HCT116 (cell line): ENCODE data around the gene TSPOAP1.

ENCODE experiments used
- ELF1 ChIP-seq: IDR thresholded peaks from 2 replicates; pipeline ENCODE4 v1.6.1; 2012; ENCODE audit warnings: low read depth, borderline replicate concordance
- EZH2 ChIP-seq: fragments of 200-600 bp; sonication (generic); IDR thresholded peaks from 2 replicates; pipeline ENCODE4 v1.6.1; 2017; ENCODE audit warnings: antibody characterized with exemption, mixed run types
- EZH2phosphoT487 ChIP-seq: fragments of 200-600 bp; IDR thresholded peaks from 2 replicates; pipeline ENCODE4 v1.6.1; 2018; ENCODE audit warnings: antibody characterized with exemption, borderline replicate concordance
- JUND ChIP-seq: IDR thresholded peaks from 2 replicates; pipeline ENCODE4 v1.6.1; 2012
- POLR2A ChIP-seq: IDR thresholded peaks from 2 replicates; pipeline ENCODE4 v1.7.0; 2011; ENCODE audit warnings: borderline replicate concordance; ENCODE audit not compliant: insufficient read depth, insufficient read length; ENCODE audit errors: extremely low read depth
- POLR2AphosphoS5 ChIP-seq: IDR thresholded peaks from 2 replicates; pipeline ENCODE4 v1.6.1; 2011; ENCODE audit warnings: mild to moderate bottlenecking, low read depth, low read length, moderate library complexity
- RAD21 ChIP-seq: IDR thresholded peaks from 2 replicates; pipeline ENCODE4 v1.6.1; 2012; ENCODE audit warnings: low read depth, mild to moderate bottlenecking
- SIN3A ChIP-seq: IDR thresholded peaks from 2 replicates; pipeline ENCODE4 v1.6.1; 2012; ENCODE audit warnings: low read depth
- ZBTB33 ChIP-seq: IDR thresholded peaks from 2 replicates; pipeline ENCODE4 v1.6.1; 2011; ENCODE audit warnings: mild to moderate bottlenecking, low read length, moderate library complexity; ENCODE audit not compliant: insufficient replicate concordance; ENCODE audit errors: extremely low read depth
- TF ChIP-seq, protein P1 (sequence below), 3 experiments: fragments of 200-600 bp in 1 of 3; sonication (generic) in 1 of 3; IDR thresholded peaks in 2 of 3; conservative IDR thresholded peaks in 1 of 3; 2 replicates each; pipeline ENCODE4 v1.5.1; 2012 to 2017; ENCODE audit warnings: low read depth in 2 of 3, low read length in 2 of 3, antibody characterized with exemption in 1 of 3, borderline replicate concordance in 1 of 3, control low read depth in 1 of 3, mild to moderate bottlenecking in 1 of 3, mixed read lengths in 1 of 3, mixed run types in 1 of 3, moderate library complexity in 1 of 3; ENCODE audit not compliant: insufficient read depth in 1 of 3

- TF ChIP-seq, protein P1, sequence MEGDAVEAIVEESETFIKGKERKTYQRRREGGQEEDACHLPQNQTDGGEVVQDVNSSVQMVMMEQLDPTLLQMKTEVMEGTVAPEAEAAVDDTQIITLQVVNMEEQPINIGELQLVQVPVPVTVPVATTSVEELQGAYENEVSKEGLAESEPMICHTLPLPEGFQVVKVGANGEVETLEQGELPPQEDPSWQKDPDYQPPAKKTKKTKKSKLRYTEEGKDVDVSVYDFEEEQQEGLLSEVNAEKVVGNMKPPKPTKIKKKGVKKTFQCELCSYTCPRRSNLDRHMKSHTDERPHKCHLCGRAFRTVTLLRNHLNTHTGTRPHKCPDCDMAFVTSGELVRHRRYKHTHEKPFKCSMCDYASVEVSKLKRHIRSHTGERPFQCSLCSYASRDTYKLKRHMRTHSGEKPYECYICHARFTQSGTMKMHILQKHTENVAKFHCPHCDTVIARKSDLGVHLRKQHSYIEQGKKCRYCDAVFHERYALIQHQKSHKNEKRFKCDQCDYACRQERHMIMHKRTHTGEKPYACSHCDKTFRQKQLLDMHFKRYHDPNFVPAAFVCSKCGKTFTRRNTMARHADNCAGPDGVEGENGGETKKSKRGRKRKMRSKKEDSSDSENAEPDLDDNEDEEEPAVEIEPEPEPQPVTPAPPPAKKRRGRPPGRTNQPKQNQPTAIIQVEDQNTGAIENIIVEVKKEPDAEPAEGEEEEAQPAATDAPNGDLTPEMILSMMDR (IDR thresholded peaks at IDR 0.05 in 2 of 3, conservative IDR thresholded peaks at IDR 0.05 in 1 of 3; ENCODE audit: borderline replicate concordance in 1 of 3, insufficient read depth in 1 of 3, low read depth in 2 of 3, low read length in 2 of 3) = no peak
- TF ChIP-seq RAD21 = no peak
- no peak for TF ChIP-seq ELF1
- no peak for TF ChIP-seq ZBTB33
- no peak for TF ChIP-seq POLR2A
- TF ChIP-seq JUND = no peak
- TF ChIP-seq SIN3A = no peak
- no peak for TF ChIP-seq POLR2AphosphoS5
- TF ChIP-seq EZH2 = no peak
- no peak for TF ChIP-seq EZH2phosphoT487
Measured at GRCh38 chr17:58339755-58340404, 11.3 kb upstream of the TSPOAP1 start.
